Activated CD4-positive, CD25-positive, alpha-beta regulatory T cell treated with anti-CD3 and anti-CD28 coated beads, Interleukin-2, amount 50 U/mL, for 16 hours (primary cell): ENCODE data around the gene PDGFRA.
"Not testable (repeated sequence)": the region's sequence is repeated elsewhere in the genome, so short reads cannot be mapped to it uniquely, and the experiment has no call there.

Experiments used
- DNase-seq: peaks from one replicate; pipeline ENCODE4 v3.0.0-alpha.2; 2020; ENCODE audit warnings: low read depth, low spot score

The PDGFRA gene

DNA sequence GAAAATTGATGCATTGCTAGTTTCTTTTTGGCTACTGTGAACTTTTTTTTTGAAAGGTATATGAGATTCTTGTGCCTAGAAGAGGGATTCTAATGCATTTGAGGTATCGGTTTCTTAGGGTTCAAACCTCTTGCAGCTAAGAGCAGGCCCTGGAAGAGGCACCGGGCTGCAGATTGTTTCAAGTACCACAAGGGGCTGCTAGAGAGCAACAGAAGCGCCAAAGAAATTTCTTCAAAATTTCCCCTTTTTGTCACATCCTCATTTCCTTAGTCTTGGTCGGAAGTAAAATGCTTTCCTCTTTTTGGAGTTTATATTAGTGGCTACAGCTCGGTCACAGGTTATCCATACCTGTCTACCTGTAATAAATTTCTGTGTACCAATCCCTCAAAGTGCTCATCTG lies 89.8 kb downstream of the PDGFRA start:
- no peak for DNase-seq

DNA sequence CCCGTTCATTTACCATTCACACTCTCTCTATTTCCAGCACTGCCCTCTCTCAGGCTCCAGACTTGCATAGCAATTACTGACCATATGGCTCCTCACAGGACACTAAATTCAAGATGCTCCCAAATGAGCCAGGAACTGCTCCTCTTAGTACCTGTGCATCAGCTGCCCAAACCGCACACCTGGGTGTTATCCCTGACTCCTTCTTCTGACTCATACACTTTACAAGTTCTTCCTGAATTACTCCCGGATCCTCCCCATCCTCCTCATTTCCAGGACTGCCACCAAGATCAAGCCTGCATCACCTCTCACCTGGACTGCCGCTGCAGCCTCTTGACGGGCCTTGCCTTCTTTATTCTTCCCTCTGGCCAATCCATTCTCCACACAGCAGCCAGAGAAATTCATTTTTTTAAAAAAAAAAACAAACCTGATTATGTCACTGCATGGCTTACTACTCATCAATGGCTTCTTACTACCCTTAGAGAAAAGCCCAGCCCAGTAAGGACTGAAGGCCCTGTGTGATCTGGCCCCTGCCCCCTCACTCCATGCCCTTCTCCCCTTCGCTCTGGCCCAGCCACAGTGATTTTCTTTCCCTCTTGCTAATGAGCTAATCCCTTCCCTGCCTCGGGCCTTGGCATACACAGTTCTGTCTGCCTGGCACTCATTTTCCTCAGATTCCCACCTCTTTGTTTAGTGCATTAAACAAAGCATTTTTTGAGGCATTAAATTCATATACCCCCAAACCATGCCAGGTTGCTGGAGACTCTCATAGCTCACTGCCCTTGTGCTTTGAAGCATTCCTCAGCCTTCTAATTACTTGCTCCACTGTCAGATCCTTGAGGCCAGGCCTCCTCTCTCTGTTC lies 92.0 kb downstream of the PDGFRA start:
- DNase-seq, result no peak

DNA sequence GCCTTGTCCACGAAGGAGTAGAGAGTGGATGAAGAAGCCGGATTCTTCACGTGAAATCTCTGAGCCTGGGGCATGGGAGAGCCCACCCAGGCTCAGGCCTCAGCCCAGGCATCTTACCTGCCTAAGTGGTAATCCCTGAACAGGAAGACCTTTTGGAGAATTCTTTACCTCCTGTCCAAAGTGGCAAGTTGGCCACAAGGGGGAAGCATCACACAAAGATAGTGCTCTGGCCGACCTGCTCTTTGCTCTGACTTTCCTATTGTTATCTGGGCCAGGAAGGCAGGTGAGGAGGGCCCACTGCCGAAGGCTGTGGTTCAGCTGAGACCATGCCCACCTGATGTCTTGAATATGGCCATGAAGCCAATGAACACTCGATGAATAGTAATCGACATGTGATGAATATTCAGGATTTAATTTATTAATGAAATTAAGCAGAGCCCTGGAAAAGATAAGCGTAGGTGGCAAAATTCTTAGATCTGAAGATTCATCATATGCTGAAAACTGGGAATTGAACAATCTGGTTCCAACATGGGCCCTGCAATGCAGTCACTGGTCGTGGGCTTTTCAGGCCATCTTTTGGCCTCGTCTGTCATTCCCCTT lies 93.8 kb downstream of the PDGFRA start:
- DNase-seq, result no peak

DNA sequence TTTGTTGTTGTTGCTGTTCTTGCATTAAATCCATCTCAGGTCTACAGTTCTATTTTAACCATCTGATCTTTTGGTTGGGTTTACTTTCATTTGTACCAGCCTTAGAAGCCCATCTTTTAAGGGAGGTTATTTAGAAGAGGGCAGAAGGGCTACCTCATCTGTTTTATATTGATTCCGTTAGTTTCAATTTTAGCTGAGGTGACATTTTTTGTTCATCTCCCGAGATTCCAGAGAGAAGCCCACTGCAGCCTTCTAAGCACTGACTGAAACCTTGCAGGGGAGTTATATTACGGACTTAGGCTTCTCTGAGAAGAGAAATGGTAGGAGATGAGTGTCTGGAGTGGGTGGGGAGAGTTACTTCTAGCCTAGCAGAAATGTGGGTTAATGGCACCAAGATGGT lies 101.8 kb downstream of the PDGFRA start:
- no peak for DNase-seq

DNA sequence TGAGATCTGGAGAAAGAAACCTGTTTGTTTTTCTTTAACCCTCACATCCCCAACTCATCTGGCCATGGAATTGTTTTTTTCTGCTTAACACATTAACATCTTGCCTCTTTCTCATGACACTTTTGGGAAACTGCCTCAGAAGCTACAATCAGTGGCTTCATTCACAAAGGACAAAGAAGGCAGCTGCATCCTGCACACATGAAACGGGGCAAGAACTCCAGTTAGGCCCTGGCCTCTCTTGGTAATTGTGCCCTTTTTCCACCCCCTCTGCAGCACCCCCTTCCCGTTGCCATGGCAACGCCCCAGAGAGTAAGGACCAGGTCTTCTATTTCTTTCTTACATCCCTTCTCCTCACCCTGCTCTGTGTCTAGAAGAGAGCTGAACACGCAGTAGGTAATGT lies 103.4 kb downstream of the PDGFRA start:
- no peak for DNase-seq

DNA sequence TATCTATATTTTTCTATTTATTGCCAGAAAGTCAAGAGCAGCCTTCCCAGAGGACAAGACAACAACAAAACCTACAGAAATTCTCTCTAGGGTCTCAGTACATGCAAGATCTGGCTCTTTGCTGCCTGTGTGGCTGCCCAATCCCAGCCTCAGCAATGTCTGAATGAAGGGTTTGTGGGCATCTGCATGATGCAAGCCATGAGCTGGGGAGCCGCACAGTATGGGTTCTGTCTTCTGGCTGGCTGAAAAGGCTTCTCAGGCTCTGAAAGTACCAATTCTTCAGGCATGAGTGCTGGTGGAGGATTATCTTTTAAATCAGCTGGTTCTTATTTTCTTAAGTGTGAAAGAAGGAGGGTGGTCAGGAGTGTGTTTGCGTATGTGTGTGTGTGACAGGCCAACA lies 104.6 kb downstream of the PDGFRA start:
- DNase-seq, result no peak

DNA sequence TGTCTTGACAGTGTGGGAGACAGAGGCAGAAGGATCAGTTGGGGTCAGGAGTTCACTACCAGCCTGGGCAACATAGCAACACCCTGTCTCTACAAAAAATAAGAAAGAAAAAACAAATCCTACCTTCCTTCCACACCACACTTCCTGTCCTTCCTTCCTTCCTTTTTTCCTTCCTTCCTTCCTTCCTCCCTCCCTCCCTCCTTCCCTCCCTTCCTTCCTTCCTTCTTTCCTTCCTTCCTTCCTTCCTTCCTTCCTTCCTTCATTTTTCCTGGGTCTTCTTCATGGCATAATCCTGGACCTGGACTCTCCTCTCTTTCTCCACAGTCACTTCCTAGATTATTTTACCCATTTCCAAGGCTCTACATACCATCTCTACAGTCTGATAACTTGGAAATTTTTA lies 105.7 kb downstream of the PDGFRA start:
- DNase-seq, result not testable (repeated sequence)

DNA sequence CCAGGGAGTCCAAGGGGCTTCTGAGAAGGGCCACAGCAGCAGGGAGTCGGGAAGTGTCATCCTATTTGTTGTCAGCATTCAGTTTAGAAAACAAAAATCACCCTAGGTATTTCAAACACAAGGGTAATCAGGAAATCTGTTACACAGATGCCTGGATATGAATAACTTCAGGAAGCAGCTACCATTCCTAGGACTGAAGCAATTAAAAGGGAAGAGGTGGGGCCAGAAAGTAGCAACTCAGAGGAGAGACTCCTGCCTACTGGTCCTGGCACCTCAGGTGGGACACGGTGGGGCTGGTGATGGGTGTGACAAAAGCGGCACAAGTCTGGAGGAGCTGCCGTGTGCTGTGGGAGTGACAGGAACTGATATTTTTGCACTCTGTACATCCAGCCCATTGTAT lies 107.9 kb downstream of the PDGFRA start:
- no peak for DNase-seq

DNA sequence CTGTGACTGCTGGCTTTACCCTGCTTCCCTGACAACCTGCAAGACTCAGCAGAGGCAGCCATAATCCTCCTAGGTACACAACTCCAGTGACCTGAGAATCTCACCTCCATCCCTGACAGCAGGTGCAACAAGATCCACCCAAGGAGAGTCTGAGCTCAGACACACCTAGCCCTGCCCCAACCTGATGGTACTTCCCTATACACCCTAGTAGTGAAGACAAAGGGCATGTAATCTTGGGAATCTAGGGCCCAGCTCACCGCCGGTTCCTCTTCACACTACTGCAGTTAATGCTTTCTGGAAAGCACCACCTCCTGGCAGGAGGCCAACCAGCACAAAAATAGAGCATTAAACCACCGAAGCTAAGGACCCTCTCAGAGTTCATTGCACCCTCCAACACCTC lies 113.0 kb downstream of the PDGFRA start:
- DNase-seq, result not testable (repeated sequence)
